H1 (cell line): Measurements from ENCODE around the gene HS3ST5. TPM values are rescaled to one million over a fixed set of nuclear protein-coding genes. Genes with fewer than 3 reads are reported as not detected.

Experiments
- CTCF ChIA-PET: fragments of 300-600 bp; sonication (Branson Sonifier 250); formaldehyde crosslinking; loops from one replicate; lab custom pipeline; 2021; ENCODE audit not compliant: partially characterized antibody; lab: Charles Lee
- POLR2A ChIA-PET: fragments of 300-600 bp; sonication (Branson Sonifier 250); formaldehyde crosslinking; loops from one replicate; lab custom pipeline; 2021; ENCODE audit warnings: inconsistent platforms; ENCODE audit not compliant: partially characterized antibody; lab: Charles Lee
- DNase-seq, 2 experiments: peaks; one replicate each; pipeline versions ENCODE4 v3.0.0 to v3.0.0-alpha.2; 2010 to 2022; ENCODE audit warnings: low spot score in 2 of 2, low read depth in 1 of 2, mixed read lengths in 1 of 2
- FAIRE-seq: peaks from 2 replicates; lab custom pipeline; 2011; peaks lifted over from hg19 to GRCh38; lab: Jason Lieb, UNC
- H2AFZ ChIP-seq: 2 replicates; pipeline ENCODE4 v1.8.1; 2012; ENCODE audit warnings: low read length, inconsistent platforms
- H2AK5ac ChIP-seq: 2 replicates; pipeline ENCODE4 v1.6.1; 2013; ENCODE audit warnings: low read depth, low read length
- H2BK120ac ChIP-seq: replicated peaks from 2 replicates; pipeline ENCODE3; 2013; ENCODE audit warnings: low read depth, low read length, inconsistent platforms
- H2BK12ac ChIP-seq: 2 replicates; pipeline ENCODE4 v1.6.1; 2013; ENCODE audit warnings: low read depth, low read length
- H2BK15ac ChIP-seq: 2 replicates; pipeline ENCODE4 v1.6.1; 2013; ENCODE audit warnings: low read length
- H2BK20ac ChIP-seq: 2 replicates; pipeline ENCODE4 v1.6.1; 2013; ENCODE audit warnings: low read length
- H2BK5ac ChIP-seq: 2 replicates; pipeline ENCODE4 v1.6.1; 2013; ENCODE audit warnings: low read depth, low read length
- H3K14ac ChIP-seq: 2 replicates; pipeline ENCODE4 v1.6.1; 2013; ENCODE audit warnings: inconsistent platforms; ENCODE audit not compliant: insufficient read length
- H3K18ac ChIP-seq: 2 replicates; pipeline ENCODE4 v1.6.1; 2013; ENCODE audit warnings: low read length; ENCODE audit errors: extremely low read depth
- H3K23ac ChIP-seq: 2 replicates; pipeline ENCODE4 v1.6.1; 2013; ENCODE audit warnings: inconsistent platforms; ENCODE audit not compliant: insufficient read length
- H3K23me2 ChIP-seq: 2 replicates; pipeline ENCODE4 v1.6.1; 2013; ENCODE audit warnings: low read depth, low read length
- H3K27ac ChIP-seq: 2 replicates; pipeline ENCODE4 v1.6.1; 2011; ENCODE audit warnings: low read depth, low read length, inconsistent platforms
- H3K27me3 ChIP-seq, 4 experiments: replicated peaks in 1 of 4; 1 replicate in 1 of 4; 2 replicates in 3 of 4; pipeline versions ENCODE4 v1.6.1 to v1.8.1; 2011 to 2013; ENCODE audit warnings: low read length in 3 of 4, mild to moderate bottlenecking in 3 of 4, inconsistent platforms in 2 of 4, mixed read lengths in 2 of 4, moderate library complexity in 1 of 4; ENCODE audit not compliant: control insufficient read depth in 3 of 4, insufficient read depth in 3 of 4; ENCODE audit errors: extremely low read depth in 1 of 4
- H3K36me3 ChIP-seq, 4 experiments: 2 replicates each; pipeline versions ENCODE4 v1.6.1 to v1.8.1; 2011 to 2013; ENCODE audit warnings: mild to moderate bottlenecking in 4 of 4, low read length in 3 of 4, moderate library complexity in 2 of 4, control low read depth in 1 of 4, inconsistent platforms in 1 of 4; ENCODE audit not compliant: insufficient read depth in 4 of 4, control insufficient read depth in 2 of 4
- H3K4ac ChIP-seq: replicated peaks from 2 replicates; pipeline ENCODE3; 2013; ENCODE audit warnings: low read length, low read depth, mixed read lengths, inconsistent platforms; ENCODE audit not compliant: insufficient read length
- H3K4me1 ChIP-seq, 4 experiments: replicated peaks in 1 of 4; 1 replicate in 1 of 4; 2 replicates in 3 of 4; pipeline versions ENCODE4 v1.6.1 to v1.8.1; 2011 to 2013; ENCODE audit warnings: low read length in 3 of 4, inconsistent platforms in 2 of 4, mixed read lengths in 1 of 4; ENCODE audit not compliant: insufficient read depth in 4 of 4, control insufficient read depth in 3 of 4
- H3K4me2 ChIP-seq, 2 experiments: 2 replicates each; pipeline versions ENCODE4 v1.6.1 to v1.8.1; 2011 to 2013; ENCODE audit warnings: low read depth in 2 of 2, low read length in 2 of 2, control low read depth in 1 of 2, inconsistent platforms in 1 of 2, mild to moderate bottlenecking in 1 of 2; ENCODE audit not compliant: insufficient read depth in 1 of 2
- H3K4me3 ChIP-seq, 4 experiments: fragments of 200-600, 300-600 bp in 1 of 4; sonication (generic), shearing (Covaris generic), sonication (Bioruptor Twin) in 1 of 4; 2 replicates each; pipeline versions ENCODE4 v1.5.1 to v1.8.1; 2011 to 2016; ENCODE audit warnings: low read length in 4 of 4, low read depth in 3 of 4, control low read depth in 2 of 4, inconsistent platforms in 2 of 4, mild to moderate bottlenecking in 2 of 4, mixed read lengths in 1 of 4, moderate library complexity in 1 of 4; ENCODE audit not compliant: insufficient read depth in 2 of 4; ENCODE audit errors: extremely low read depth in 1 of 4
- H3K56ac ChIP-seq: replicated peaks from 2 replicates; pipeline ENCODE3; 2013; ENCODE audit warnings: low read depth, mild to moderate bottlenecking, mixed read lengths, low read length, inconsistent platforms; ENCODE audit not compliant: insufficient read length
- H3K79me1 ChIP-seq: 2 replicates; pipeline ENCODE4 v1.6.1; 2013; ENCODE audit warnings: low read depth, low read length, control low read depth
- H3K79me2 ChIP-seq, 2 experiments: 2 replicates each; pipeline versions ENCODE4 v1.6.1 to v1.8.1; 2012 to 2013; ENCODE audit warnings: low read length in 2 of 2, mild to moderate bottlenecking in 2 of 2, inconsistent platforms in 1 of 2; ENCODE audit not compliant: insufficient read depth in 2 of 2, control insufficient read depth in 1 of 2
- H3K9ac ChIP-seq, 4 experiments: replicated peaks in 1 of 4; 1 replicate in 1 of 4; 2 replicates in 3 of 4; pipeline versions ENCODE4 v1.6.1 to v1.8.1; 2011 to 2013; ENCODE audit warnings: low read depth in 3 of 4, low read length in 3 of 4, control low read depth in 2 of 4, mild to moderate bottlenecking in 2 of 4, moderate library complexity in 2 of 4, inconsistent platforms in 1 of 4; ENCODE audit errors: extremely low read depth in 1 of 4
- H3K9me3 ChIP-seq, 2 experiments: 2 replicates each; pipeline versions ENCODE4 v1.6.1 to v1.8.1; 2012 to 2013; ENCODE audit warnings: mild to moderate bottlenecking in 2 of 2, moderate library complexity in 2 of 2, control low read depth in 1 of 2, inconsistent platforms in 1 of 2, low read depth in 1 of 2, low read length in 1 of 2, mixed read lengths in 1 of 2; ENCODE audit not compliant: insufficient read depth in 2 of 2
- H4K20me1 ChIP-seq, 2 experiments: replicated peaks in 1 of 2; 2 replicates each; pipeline versions ENCODE3 to v1.8.1; 2011 to 2013; ENCODE audit warnings: inconsistent platforms in 2 of 2, low read length in 2 of 2, mild to moderate bottlenecking in 1 of 2; ENCODE audit not compliant: insufficient read depth in 2 of 2, control insufficient read depth in 1 of 2
- H4K5ac ChIP-seq: 2 replicates; pipeline ENCODE4 v1.6.1; 2013; ENCODE audit warnings: low read length, low read depth, mixed read lengths, inconsistent platforms; ENCODE audit not compliant: insufficient read length
- H4K8ac ChIP-seq: 2 replicates; pipeline ENCODE4 v1.8.0; 2013; ENCODE audit warnings: mild to moderate bottlenecking, moderate library complexity, low read length, inconsistent platforms; ENCODE audit not compliant: insufficient read depth; ENCODE audit errors: extremely low read depth
- H4K91ac ChIP-seq: replicated peaks from 2 replicates; pipeline ENCODE3; 2013; ENCODE audit warnings: low read length, mixed read lengths, inconsistent platforms; ENCODE audit not compliant: insufficient read length
- BRCA1 ChIP-seq: IDR thresholded peaks from 2 replicates; pipeline ENCODE4 v1.6.1; 2012; ENCODE audit warnings: low read depth, low read length, improper control_type of control experiment
- CTBP2 ChIP-seq: IDR thresholded peaks from 2 replicates; pipeline ENCODE4 v1.7.0; 2011; ENCODE audit warnings: borderline replicate concordance, mild to moderate bottlenecking, moderate library complexity, mixed read lengths, low read length; ENCODE audit not compliant: insufficient read depth, insufficient read length
- EZH2 ChIP-seq: fragments of 200-600 bp; sonication (generic); IDR thresholded peaks from 2 replicates; pipeline ENCODE4 v1.7.1; 2012; ENCODE audit warnings: low read depth, mild to moderate bottlenecking, moderate library complexity, low read length, inconsistent platforms; ENCODE audit not compliant: severe bottlenecking
- JUN ChIP-seq: IDR thresholded peaks from 2 replicates; pipeline ENCODE4 v1.6.1; 2011; ENCODE audit warnings: low read depth, mild to moderate bottlenecking, improper control_type of control experiment, low read length
- JUND ChIP-seq: IDR thresholded peaks from 2 replicates; pipeline ENCODE4 v1.6.1; 2011; ENCODE audit warnings: mild to moderate bottlenecking, improper control_type of control experiment, low read length
- KDM5A ChIP-seq: fragments of 200-600 bp; IDR thresholded peaks from 2 replicates; pipeline ENCODE4 v1.7.1; 2012; ENCODE audit warnings: mild to moderate bottlenecking, low read length, inconsistent platforms, mixed read lengths
- RFX5 ChIP-seq: IDR thresholded peaks from 2 replicates; pipeline ENCODE4 v1.6.1; 2011; ENCODE audit warnings: low read depth, low read length, improper control_type of control experiment, borderline replicate concordance
- SIN3A ChIP-seq, 2 experiments: IDR thresholded peaks in 1 of 2; conservative IDR thresholded peaks in 1 of 2; 2 replicates each; pipeline ENCODE4 v1.6.1; 2011 to 2012; ENCODE audit warnings: low read length in 2 of 2, improper control_type of control experiment in 1 of 2, low read depth in 1 of 2, mild to moderate bottlenecking in 1 of 2
- SIX5 ChIP-seq: IDR thresholded peaks from 2 replicates; pipeline ENCODE4 v1.6.1; 2011; ENCODE audit warnings: mild to moderate bottlenecking, low read depth, low read length
- SP2 ChIP-seq: IDR thresholded peaks from 2 replicates; pipeline ENCODE4 v1.6.1; 2012; ENCODE audit warnings: mild to moderate bottlenecking, low read length, inconsistent platforms
- SP4 ChIP-seq: IDR thresholded peaks from 2 replicates; pipeline ENCODE4 v1.6.1; 2012; ENCODE audit warnings: low read length, inconsistent platforms
- SUZ12 ChIP-seq: fragments of 200-600 bp; sonication (generic); IDR thresholded peaks from 2 replicates; pipeline ENCODE4 v1.6.1; 2012; ENCODE audit warnings: mild to moderate bottlenecking, inconsistent platforms, low read length, moderate library complexity, mixed read lengths
- TAF7 ChIP-seq: optimal IDR thresholded peaks from 2 replicates; pipeline ENCODE3; 2011; ENCODE audit warnings: low read depth, mild to moderate bottlenecking, inconsistent platforms, low read length, moderate library complexity, borderline replicate concordance
- YY1 ChIP-seq: IDR thresholded peaks from 2 replicates; pipeline ENCODE4 v1.6.1; 2011; ENCODE audit warnings: low read depth, mild to moderate bottlenecking, low read length
- ZNF274 ChIP-seq: IDR thresholded peaks from 2 replicates; pipeline ENCODE4 v1.7.0; 2012; ENCODE audit warnings: low read length, borderline replicate concordance; ENCODE audit errors: extremely low read depth
- WGBS, 2 experiments: shearing (Covaris generic) in 1 of 2; methylation state at CpG; one replicate each; pipeline versions ENCODE4 v1.1.6 to v1.1.7; 2013 to 2015; ENCODE audit warnings: low lambda C conversion rate in 2 of 2, mixed read lengths in 2 of 2, inconsistent platforms in 1 of 2, low coverage in 1 of 2, missing lambda C conversion rate in 1 of 2; ENCODE audit not compliant: insufficient replicate concordance in 2 of 2, insufficient coverage in 1 of 2, insufficient read length in 1 of 2; ENCODE audit errors: extremely low coverage in 1 of 2, missing lambda C conversion rate in 1 of 2; 5-methylcytosine and 5-hydroxymethylcytosine counted together
- polyA plus RNA-seq, 7 experiments: library from polyadenylated mRNA; depleted of rRNA in 3 of 7; stranded (reverse) in 5 of 7; unstranded in 2 of 7; fragments of >200 nt in 5 of 7; fragments of 200-250 nt in 2 of 7; gene quantifications; 1 replicate in 5 of 7; 2 replicates in 1 of 7; 4 replicates in 1 of 7; pipeline versions ENCODE4 v1.2.1 to v1.2.3, GENCODE V29; 2011 to 2013; ENCODE audit warnings: missing spikeins in 2 of 7, mixed read lengths in 2 of 7
- total RNA-seq: library from RNA; stranded (reverse); fragmentation: NEBNext Ultra II Directional; extraction: Animal tissue kit (Norgen Biotek cat#: 25700); gene quantifications from 2 replicates; pipeline ENCODE4 v1.2.1, GENCODE V29; 2021

The HS3ST5 gene
- total and polyA plus RNA-seq, 2 of the 8 experiments (the other 6 are each of a cell fraction or from before 2014, with no cell fraction given), result 1.2 to 9.9 TPM

DNA sequence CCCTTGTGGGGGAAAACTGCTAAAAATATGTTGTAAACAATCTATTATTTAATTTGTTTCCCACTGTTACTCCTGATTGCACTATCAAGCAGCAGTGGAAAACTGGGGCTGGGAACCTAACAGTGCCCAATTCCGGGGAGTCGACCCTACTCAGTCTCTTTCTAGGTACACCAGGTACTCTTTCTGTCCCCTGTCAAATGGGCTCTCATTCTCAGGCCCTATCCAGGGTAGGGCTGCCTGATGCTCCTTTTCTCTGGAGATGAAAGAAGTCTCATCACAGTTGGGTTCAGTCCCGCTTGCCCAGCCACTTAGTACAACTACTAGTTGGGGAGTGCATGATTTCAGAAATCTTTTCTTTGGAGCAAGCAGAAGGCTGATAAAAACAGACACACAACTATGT lies 52.0 kb downstream of the HS3ST5 start:
- H3K27ac ChIP-seq, result no peak overlapping the region
- no peak overlapping the region for H3K14ac ChIP-seq
- no peak for TF ChIP-seq EZH2
- no peak for TF ChIP-seq SIX5
- TF ChIP-seq BRCA1, result no peak
- TF ChIP-seq YY1, result no peak
- TF ChIP-seq TAF7, result no peak
- no peak for TF ChIP-seq SP4
- TF ChIP-seq SUZ12, result no peak
- no peak for TF ChIP-seq JUND
- TF ChIP-seq JUN, result no peak
- TF ChIP-seq SP2, result no peak
- no peak for TF ChIP-seq ZNF274
- no peak for TF ChIP-seq RFX5
- no peak for TF ChIP-seq CTBP2
- no peak for TF ChIP-seq KDM5A
- TF ChIP-seq SIN3A (conservative IDR thresholded peaks at IDR 0.05 in 1 of 2, IDR thresholded peaks at IDR 0.05 in 1 of 2; ENCODE audit: low read depth in 1 of 2, low read length in 2 of 2), result no peak
- TF ChIP-seq, all 59 proteins: peak for 0
- Histone ChIP-seq H3K9me3 (no peaks in the 10 kb centered on the region), H2BK12ac (no peak overlapping the region), H3K4ac (no peak overlapping the region), H3K36me3 (peaks cover 0 to 6% (median 2%) of the 10 kb centered on the region in 4 experiments; a peak in 3 of 8 replicates), H2AFZ (no peak overlapping the region), H2AK5ac (no peak overlapping the region), H4K20me1 (no peaks in the 10 kb centered on the region), H2BK120ac (no peak overlapping the region), H4K8ac (no peak overlapping the region), H3K79me1 (0 out of 2 replicates have a peak, but pooled peaks cover 2% of the 10 kb centered on the region), H3K18ac (no peak overlapping the region), H3K23ac (no peak overlapping the region), H4K5ac (no peak overlapping the region), H3K79me2 (peaks cover 0 to 47% of the 10 kb centered on the region in 2 experiments; a peak in 2 of 4 replicates), H3K27me3 (no peaks in the 10 kb centered on the region), H3K4me3 (no peak overlapping the region), H3K56ac (no peak overlapping the region), H2BK15ac (no peak overlapping the region), H3K4me1 (0 out of 7 replicates have a peak, but pooled peaks cover 0 to 3% (median 0%) of the 10 kb centered on the region in 4 experiments), H2BK5ac (no peak overlapping the region), H2BK20ac (no peak overlapping the region), H3K4me2 (no peak overlapping the region), H3K23me2 (no peaks in the 10 kb centered on the region), H4K91ac (no peak overlapping the region), H3K9ac (no peak overlapping the region)
- WGBS, 2 experiments, result 87% methylated on average over 3 of the region's 3 CpGs; no CpG with 5 or more reads in 1 of the 2 experiments
- FAIRE-seq (no peak), DNase-seq (no peak)
- ChIA-PET POLR2A (no interaction called here), CTCF (no interaction called here)
